Measurements from ENCODE around the gene HDGFL2.

DNA sequence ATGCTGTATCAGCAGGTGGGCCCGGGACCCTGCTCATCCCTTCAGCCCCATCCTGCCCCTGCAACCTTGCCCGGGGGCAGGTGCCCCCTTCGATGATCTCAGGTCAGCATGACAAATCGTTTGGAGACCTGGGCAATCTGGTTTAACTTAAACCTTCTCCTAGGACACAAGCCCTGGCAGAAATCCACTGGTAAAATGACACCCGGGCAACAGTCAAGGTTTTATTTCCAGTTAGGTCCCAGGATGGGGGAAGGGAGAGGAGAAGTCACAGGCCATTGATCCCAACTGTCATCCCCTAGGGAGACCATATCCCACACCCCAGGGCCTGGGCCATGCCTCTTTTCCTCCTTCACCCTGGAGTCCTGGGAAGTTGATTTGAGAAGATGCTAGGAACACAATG, 64.7 kb downstream of the HDGFL2 start:
- TF ChIP-seq POLR2A (IDR thresholded peaks at IDR 0.05; ENCODE audit: low read depth, low read length) = no peak
- no peak for TF ChIP-seq TAF1 (IDR thresholded peaks at IDR 0.05; ENCODE audit: low read depth, low read length)
- TF ChIP-seq PAX5 (IDR thresholded peaks at IDR 0.05; ENCODE audit: insufficient read depth, low read length, severe bottlenecking) = no peak
- TF ChIP-seq POLR2AphosphoS5 (IDR thresholded peaks at IDR 0.05; ENCODE audit: low read depth, low read length) = no peak
- TF ChIP-seq SPI1 (IDR thresholded peaks at IDR 0.05; ENCODE audit: low read depth, low read length) = no peak

Data from GM12891 (cell line).